CD4-positive, CD25-positive, alpha-beta regulatory T cell (primary cell): Measurements from ENCODE around the gene DPYD. TPM values are rescaled to one million over a fixed set of nuclear protein-coding genes. Genes with fewer than 3 reads are reported as not detected.

Source experiments
- ATAC-seq, 2 donors: fragments of 150-1000 bp; cut with Tn5 transposase; one replicate each; pipeline ENCODE4 v1.10.0; 2021; ENCODE audit warnings: low read depth in 2 of 2, moderate number of reproducible peaks in 2 of 2, moderate library complexity in 1 of 2
- DNase-seq, 3 donors: peaks; one replicate each; pipeline versions ENCODE4 v3.0.0 to v3.0.0-alpha.2; 2012 to 2022; ENCODE audit warnings: mixed read lengths in 1 of 3
- H3K27ac ChIP-seq: one replicate; pipeline ENCODE4 v1.7.0; 2013; ENCODE audit warnings: mild to moderate bottlenecking, low read length; ENCODE audit not compliant: insufficient read depth, poor library complexity, severe bottlenecking
- H3K27me3 ChIP-seq: one replicate; pipeline ENCODE4 v1.7.0; 2013; ENCODE audit warnings: low read length; ENCODE audit not compliant: control insufficient read depth, insufficient read depth
- H3K36me3 ChIP-seq: one replicate; pipeline ENCODE4 v1.7.0; 2013; ENCODE audit warnings: mild to moderate bottlenecking, low read length, moderate library complexity; ENCODE audit not compliant: control insufficient read depth, insufficient read depth
- H3K4me1 ChIP-seq: 2 replicates; pipeline ENCODE4 v1.7.0; 2013; ENCODE audit warnings: mild to moderate bottlenecking, low read length; ENCODE audit not compliant: insufficient read depth, control insufficient read depth, poor library complexity, severe bottlenecking
- H3K4me3 ChIP-seq: one replicate; pipeline ENCODE4 v1.7.0; 2013; ENCODE audit warnings: low read depth, mild to moderate bottlenecking, low read length, moderate library complexity
- H3K9me3 ChIP-seq, 2 experiments: 1 replicate in 1 of 2; 2 replicates in 1 of 2; pipeline ENCODE4 v1.7.0; 2013; ENCODE audit warnings: low read length in 2 of 2, mild to moderate bottlenecking in 1 of 2, moderate library complexity in 1 of 2; ENCODE audit not compliant: control insufficient read depth in 2 of 2
- H3K27ac Mint-ChIP-seq, 3 donors: one replicate each; pipeline ENCODE4 v1.8.0; 2020 to 2022; ENCODE audit warnings: mild to moderate bottlenecking in 3 of 3, mixed read lengths in 3 of 3, moderate library complexity in 2 of 3
- H3K27me3 Mint-ChIP-seq: one replicate; pipeline ENCODE4 v1.8.0; 2022; ENCODE audit warnings: mild to moderate bottlenecking, mixed read lengths
- H3K36me3 Mint-ChIP-seq: one replicate; pipeline ENCODE4 v1.8.0; 2020; ENCODE audit warnings: mixed read lengths
- H3K4me1 Mint-ChIP-seq, 4 donors: one replicate each; pipeline ENCODE4 v1.8.0; 2020 to 2022; ENCODE audit warnings: mixed read lengths in 4 of 4, mild to moderate bottlenecking in 1 of 4
- H3K4me3 Mint-ChIP-seq, 4 donors: one replicate each; pipeline ENCODE4 v1.8.0; 2020 to 2022; ENCODE audit warnings: mild to moderate bottlenecking in 4 of 4, mixed read lengths in 4 of 4, moderate library complexity in 3 of 4
- H3K9me3 Mint-ChIP-seq, 7 donors: one replicate each; pipeline ENCODE4 v1.8.0; 2020 to 2022; ENCODE audit warnings: mixed read lengths in 7 of 7, mild to moderate bottlenecking in 3 of 7, moderate library complexity in 2 of 7
- polyA plus RNA-seq, 4 donors: library from polyadenylated mRNA; unstranded; fragments of 300-500 nt; fragmentation: Illumina TruSeq; gene quantifications; one replicate each; pipeline ENCODE4 v1.2.3, GENCODE V29; 2021
- total RNA-seq: library from RNA; stranded (reverse); gene quantifications from one replicate; pipeline ENCODE4 v1.2.3, GENCODE V29; 2022

The DPYD gene
- total and polyA plus RNA-seq, 5 donors from 2014 or later: 47.6 to 87.3 (median 55.2) TPM

GRCh38 chr1:97092824-97093223, 828.0 kb downstream of the DPYD start:
- Histone ChIP-seq H3K27ac (no peak overlapping the region), H3K4me3 (no peak overlapping the region), H3K4me1 (no peaks in the 10 kb centered on the region), H3K27me3 (no peaks in the 10 kb centered on the region), H3K9me3 (no peaks in the 10 kb centered on the region), H3K36me3 (peaks cover 13% of the 10 kb centered on the region)
- no peak overlapping the region for H3K4me3 Mint-ChIP-seq
- H3K27ac Mint-ChIP-seq: no peak overlapping the region
- no peak for DNase-seq
- H3K27me3 Mint-ChIP-seq: no peaks in the 10 kb centered on the region
- H3K36me3 Mint-ChIP-seq: peaks cover 40% of the 10 kb centered on the region
- ATAC-seq: no peak
- no peaks in the 10 kb centered on the region for H3K9me3 Mint-ChIP-seq
- no peaks in the 10 kb centered on the region for H3K4me1 Mint-ChIP-seq

GRCh38 chr1:97091679-97092078, 829.2 kb downstream of the DPYD start:
- Histone ChIP-seq H3K4me3 (no peak overlapping the region), H3K27me3 (no peaks in the 10 kb centered on the region), H3K27ac (no peak overlapping the region), H3K4me1 (no peaks in the 10 kb centered on the region), H3K36me3 (peaks cover 4% of the 10 kb centered on the region), H3K9me3 (no peaks in the 10 kb centered on the region)
- Mint-ChIP-seq H3K4me1 (no peaks in the 10 kb centered on the region), H3K27ac (peak overlapping the region in 1 of 3 donors; percentile 70), H3K36me3 (peaks cover 29% of the 10 kb centered on the region), H3K27me3 (no peaks in the 10 kb centered on the region), H3K9me3 (no peaks in the 10 kb centered on the region), H3K4me3 (no peak overlapping the region)
- ATAC-seq: no peak
- no peak for DNase-seq

- Histone ChIP-seq H3K4me3 (no peak overlapping the region), H3K36me3 (peaks cover 4% of the 10 kb centered on the region), H3K9me3 (no peaks in the 10 kb centered on the region), H3K4me1 (no peaks in the 10 kb centered on the region), H3K27me3 (no peaks in the 10 kb centered on the region), H3K27ac (no peak overlapping the region)
- Mint-ChIP-seq H3K4me1 (no peaks in the 10 kb centered on the region), H3K27me3 (no peaks in the 10 kb centered on the region), H3K9me3 (no peaks in the 10 kb centered on the region), H3K27ac (peak overlapping the region in 1 of 3 donors; percentile 70), H3K36me3 (peaks cover 25% of the 10 kb centered on the region), H3K4me3 (no peak overlapping the region)
- no peak for DNase-seq
- ATAC-seq: no peak
Measured at GRCh38 chr1:97091263-97091662, 829.6 kb downstream of the DPYD start.

- Mint-ChIP-seq H3K27ac (peak overlapping the region in 1 of 3 donors; percentile 70), H3K4me3 (no peak overlapping the region)
Measured at GRCh38 chr1:97090725-97091124, 830.1 kb downstream of the DPYD start.

GRCh38 chr1:97089173-97089572, 831.7 kb downstream of the DPYD start:
- H3K27me3 ChIP-seq: no peaks in the 10 kb centered on the region
- H3K36me3 Mint-ChIP-seq: peaks cover 20% of the 10 kb centered on the region
- no peaks in the 10 kb centered on the region for H3K9me3 ChIP-seq
- H3K4me3 Mint-ChIP-seq: no peak overlapping the region
- H3K4me3 ChIP-seq: no peak overlapping the region
- H3K9me3 Mint-ChIP-seq: no peaks in the 10 kb centered on the region
- DNase-seq (no peak), ATAC-seq (no peak)
- no peaks in the 10 kb centered on the region for H3K36me3 ChIP-seq
- H3K27me3 Mint-ChIP-seq: no peaks in the 10 kb centered on the region
- H3K27ac Mint-ChIP-seq: no peak overlapping the region
- no peaks in the 10 kb centered on the region for H3K4me1 Mint-ChIP-seq
- no peaks in the 10 kb centered on the region for H3K4me1 ChIP-seq
- no peak overlapping the region for H3K27ac ChIP-seq

More at GRCh38 chr1:97090725-97091124, 830.1 kb downstream of the DPYD start:
- H3K27me3 ChIP-seq: no peaks in the 10 kb centered on the region
- DNase-seq (no peak), ATAC-seq (no peak)
- Mint-ChIP-seq H3K4me1 (no peaks in the 10 kb centered on the region), H3K36me3 (peaks cover 21% of the 10 kb centered on the region), H3K9me3 (no peaks in the 10 kb centered on the region), H3K27me3 (no peaks in the 10 kb centered on the region)
- H3K4me1 ChIP-seq: no peaks in the 10 kb centered on the region
- peaks cover 1% of the 10 kb centered on the region for H3K36me3 ChIP-seq
- H3K4me3 ChIP-seq: no peak overlapping the region
- H3K9me3 ChIP-seq: no peaks in the 10 kb centered on the region
- no peak overlapping the region for H3K27ac ChIP-seq

GRCh38 chr1:97088391-97088790, 832.4 kb downstream of the DPYD start:
- Mint-ChIP-seq H3K9me3 (no peaks in the 10 kb centered on the region), H3K4me1 (peaks cover 0 to 3% (median 0%) of the 10 kb centered on the region in 4 donors), H3K27ac (no peak overlapping the region), H3K27me3 (no peaks in the 10 kb centered on the region), H3K4me3 (no peak overlapping the region), H3K36me3 (peaks cover 20% of the 10 kb centered on the region)
- no peaks in the 10 kb centered on the region for H3K27me3 ChIP-seq
- H3K36me3 ChIP-seq: no peaks in the 10 kb centered on the region
- H3K9me3 ChIP-seq: no peaks in the 10 kb centered on the region
- no peak overlapping the region for H3K27ac ChIP-seq
- ATAC-seq: no peak
- H3K4me1 ChIP-seq: no peaks in the 10 kb centered on the region
- no peak for DNase-seq
- H3K4me3 ChIP-seq: no peak overlapping the region

- no peak for ATAC-seq
- no peaks in the 10 kb centered on the region for H3K27me3 ChIP-seq
- peaks cover 9% of the 10 kb centered on the region for H3K36me3 Mint-ChIP-seq
- H3K9me3 ChIP-seq: no peaks in the 10 kb centered on the region
- no peak overlapping the region for H3K27ac Mint-ChIP-seq
- DNase-seq: no peak
- no peaks in the 10 kb centered on the region for H3K9me3 Mint-ChIP-seq
- no peak overlapping the region for H3K27ac ChIP-seq
- no peaks in the 10 kb centered on the region for H3K4me1 ChIP-seq
- H3K4me3 ChIP-seq: no peak overlapping the region
- H3K4me3 Mint-ChIP-seq: no peak overlapping the region
- H3K4me1 Mint-ChIP-seq: peaks cover 0 to 8% (median 3%) of the 10 kb centered on the region in 4 donors
- H3K27me3 Mint-ChIP-seq: no peaks in the 10 kb centered on the region
- H3K36me3 ChIP-seq: peaks cover 3% of the 10 kb centered on the region
Measured at GRCh38 chr1:97084546-97084945, 836.3 kb downstream of the DPYD start.

GRCh38 chr1:97082160-97082848, 838.5 kb downstream of the DPYD start:
- peaks cover 0 to 8% (median 3%) of the 10 kb centered on the region in 4 donors for H3K4me1 Mint-ChIP-seq
- ATAC-seq: no peak
- H3K4me1 ChIP-seq: no peaks in the 10 kb centered on the region
- no peak overlapping the region for H3K4me3 ChIP-seq
- H3K27me3 Mint-ChIP-seq: no peaks in the 10 kb centered on the region
- H3K4me3 Mint-ChIP-seq: no peak overlapping the region
- peaks cover 9% of the 10 kb centered on the region for H3K36me3 ChIP-seq
- no peak overlapping the region for H3K27ac ChIP-seq
- no peaks in the 10 kb centered on the region for H3K9me3 Mint-ChIP-seq
- no peak for DNase-seq
- no peaks in the 10 kb centered on the region for H3K9me3 ChIP-seq
- no peaks in the 10 kb centered on the region for H3K27me3 ChIP-seq
- no peak overlapping the region for H3K27ac Mint-ChIP-seq
- H3K36me3 Mint-ChIP-seq: peaks cover 21% of the 10 kb centered on the region
